ENCODE measurements around the gene MSL1.

The MSL1 gene

DNA sequence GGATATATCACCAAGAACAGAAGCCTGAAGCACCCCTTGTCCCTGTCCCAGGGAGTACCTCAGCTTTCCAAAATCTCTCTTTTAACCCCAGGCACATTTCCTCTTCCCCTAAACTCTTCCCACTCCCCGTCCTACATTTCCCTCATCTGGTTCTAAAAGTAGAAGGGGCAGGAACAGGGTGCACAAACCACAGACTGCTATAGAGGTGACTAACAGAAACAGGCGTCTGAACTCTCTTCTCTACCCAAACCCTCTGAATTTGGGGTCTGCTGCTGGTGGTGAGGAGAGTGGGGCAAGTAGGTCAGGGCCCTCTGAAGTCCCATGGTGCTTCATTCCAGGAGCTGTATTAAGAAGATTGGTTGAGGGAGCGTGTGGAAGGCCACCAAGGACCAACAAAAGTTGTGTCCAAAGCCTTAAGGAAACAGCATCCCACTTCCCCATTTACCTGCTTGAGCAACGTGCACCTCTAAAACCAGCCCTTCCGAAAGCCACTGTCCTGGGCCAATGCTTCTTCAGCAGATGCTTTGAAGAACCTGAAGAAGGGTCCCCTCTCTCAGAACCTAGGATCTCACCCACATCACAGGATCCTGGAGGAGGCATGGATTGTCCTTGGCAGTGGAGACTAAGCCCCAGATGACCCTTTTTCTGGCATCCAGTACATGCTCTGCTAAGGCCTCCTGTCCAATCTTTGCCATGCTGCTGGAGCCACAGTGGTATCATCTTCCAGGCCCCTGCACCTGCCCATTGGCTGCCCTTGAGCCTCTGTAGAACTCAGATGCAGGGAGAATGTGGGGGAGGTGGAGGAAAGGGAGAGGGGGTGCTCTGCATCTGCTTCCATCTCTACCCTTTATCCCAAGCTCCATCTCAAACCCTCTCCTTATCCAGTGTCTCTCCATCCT lies 15.7 kb upstream of the MSL1 start:
- DNase-seq, result no peak

DNA sequence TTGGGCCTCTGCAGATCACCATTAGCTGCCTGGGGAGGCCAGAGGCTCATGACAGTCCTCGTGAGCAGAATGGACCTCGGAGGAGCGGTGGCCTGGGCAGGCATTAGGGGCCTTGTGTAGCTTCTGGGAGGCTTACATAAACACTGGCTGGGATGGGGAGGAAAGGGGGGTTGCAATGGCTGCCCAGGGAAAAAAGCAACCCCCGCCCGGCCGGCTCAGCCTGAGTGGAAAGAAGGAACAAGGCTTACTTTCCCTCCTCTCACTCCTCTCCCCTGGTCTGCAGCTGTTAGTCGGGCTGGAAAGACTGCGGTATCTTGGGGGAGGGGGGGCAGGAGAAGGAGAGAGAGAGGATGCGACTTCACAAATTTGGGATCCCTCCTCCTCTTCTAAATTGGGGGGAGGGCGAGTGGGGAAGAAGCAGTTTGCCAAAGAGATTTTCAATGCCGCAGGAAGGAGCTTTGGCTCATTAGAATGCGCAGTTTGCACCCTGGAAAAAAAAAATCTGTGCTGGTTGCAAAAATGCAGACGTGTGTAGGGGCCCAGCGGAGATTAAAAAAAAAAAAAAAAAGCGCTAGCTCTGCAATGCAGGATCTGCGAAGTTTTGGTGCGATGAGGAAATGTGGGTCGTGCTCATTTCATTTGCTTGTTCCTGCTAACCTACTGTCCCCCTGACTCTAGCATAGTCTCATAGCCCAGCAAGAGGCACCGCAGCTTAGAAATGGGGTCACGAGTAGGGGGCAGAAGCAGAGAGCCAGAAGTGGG lies 14.8 kb upstream of the MSL1 start:
- no peak for DNase-seq

DNA sequence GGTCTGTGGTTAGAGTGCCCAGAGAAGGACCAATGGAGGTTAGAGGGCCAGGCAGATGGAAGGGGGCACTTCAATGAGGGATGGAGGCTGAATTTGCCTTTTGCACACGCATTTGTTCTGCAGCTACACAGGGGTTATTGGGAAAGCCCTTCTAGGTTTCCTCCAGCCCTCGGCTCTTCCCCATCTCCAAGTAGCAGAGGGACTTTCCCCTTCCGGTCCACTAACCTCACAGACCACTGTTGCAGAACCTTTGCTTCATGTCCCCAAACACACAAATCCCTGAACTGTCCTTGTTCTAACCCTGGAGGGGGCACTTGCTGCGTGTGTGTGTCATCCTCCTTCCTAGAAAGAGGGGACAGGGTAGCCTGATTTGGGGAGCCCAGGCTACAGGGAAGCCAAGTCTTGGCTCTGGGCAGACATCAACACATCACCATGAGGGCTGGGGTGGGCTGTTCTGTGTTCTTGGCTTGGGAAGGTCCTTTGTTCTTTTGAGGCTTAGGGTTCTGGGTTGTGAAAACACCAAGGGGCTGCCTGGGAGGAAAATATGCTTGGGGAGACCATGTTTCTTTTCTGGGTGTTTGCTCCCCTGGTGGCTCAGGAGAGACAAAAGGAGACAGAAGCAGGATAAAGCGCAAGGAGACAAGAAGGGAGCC lies 14.1 kb upstream of the MSL1 start:
- DNase-seq, result no peak

DNA sequence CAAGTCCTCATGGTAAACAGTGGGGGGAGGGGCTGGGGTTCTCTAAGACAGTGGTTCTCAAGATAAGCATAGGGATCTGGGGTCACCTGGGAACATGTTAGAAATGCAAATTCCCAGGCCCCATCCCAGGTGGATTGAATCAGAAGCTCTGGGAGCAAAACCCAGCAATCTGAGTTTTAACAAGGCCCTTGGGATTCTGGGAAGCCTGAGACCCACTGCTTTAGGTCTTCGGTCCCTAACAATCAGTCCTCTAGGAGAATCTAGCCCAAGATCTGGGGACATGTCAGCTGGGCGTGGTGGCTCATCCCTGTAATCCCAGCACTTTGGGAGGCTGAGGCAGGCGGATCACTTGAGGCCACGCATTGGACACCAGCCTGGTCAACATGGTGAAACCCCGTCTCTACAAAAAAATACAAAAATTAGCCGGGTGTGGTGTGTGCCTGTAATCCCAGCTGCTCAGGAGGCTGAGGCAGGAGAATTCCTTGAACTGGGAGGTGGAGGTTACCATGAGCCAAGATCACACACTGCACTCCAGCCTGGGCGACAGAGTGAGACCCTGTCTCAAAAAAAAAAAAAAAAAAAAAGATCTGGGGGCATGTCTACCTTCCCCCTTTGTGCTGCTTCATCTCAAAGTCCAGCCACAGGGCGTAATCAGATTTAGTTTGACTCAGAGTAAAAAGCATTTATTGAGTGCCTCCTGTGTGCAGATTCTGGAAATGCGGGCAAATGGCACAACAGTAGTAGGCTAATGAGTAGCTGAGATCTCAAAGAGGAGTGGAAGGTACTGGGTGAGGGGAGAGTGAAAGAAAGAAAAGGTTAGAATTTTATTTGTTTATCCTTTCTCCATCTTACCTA lies 12.6 kb upstream of the MSL1 start:
- no peak for DNase-seq

DNA sequence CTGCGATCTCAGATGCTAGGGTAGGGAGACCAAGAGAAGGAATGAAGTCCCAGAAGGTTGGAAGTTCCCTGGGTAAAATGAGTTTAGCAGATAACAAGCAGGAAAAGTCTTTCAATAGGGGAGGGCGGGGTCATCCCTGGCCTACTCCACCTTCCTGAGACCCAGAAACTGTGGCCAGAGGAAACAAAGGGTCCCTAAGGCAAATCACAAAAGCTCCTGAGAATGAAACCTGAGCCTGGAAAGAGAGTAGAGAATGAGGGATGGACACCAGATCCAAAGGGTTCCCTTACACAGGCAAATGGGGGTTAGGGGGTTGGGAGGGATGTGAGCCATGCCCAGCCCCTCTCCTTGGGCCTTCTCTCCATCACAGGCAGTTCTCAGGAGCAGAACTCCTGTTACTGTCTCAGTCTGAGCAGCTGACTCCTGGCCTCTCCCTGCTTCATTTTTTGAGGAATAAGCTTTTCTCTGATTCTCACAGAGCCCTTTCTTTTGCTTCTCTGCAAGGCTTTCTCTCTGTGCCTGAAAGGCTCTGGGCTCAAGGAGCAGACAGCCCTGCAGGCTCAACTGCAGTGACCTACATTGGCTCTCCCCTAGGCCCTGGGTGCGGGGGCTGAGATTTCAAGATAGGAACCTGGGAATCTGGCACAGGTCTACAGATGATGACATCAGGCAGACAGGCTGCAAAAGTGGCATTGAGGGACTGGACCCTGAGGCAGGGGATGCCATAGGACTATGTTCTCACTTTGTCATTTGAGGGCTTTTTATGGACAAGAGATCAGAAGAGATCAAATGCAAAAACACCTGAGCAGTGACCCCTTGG lies 11.5 kb upstream of the MSL1 start:
- DNase-seq, result no peak

DNA sequence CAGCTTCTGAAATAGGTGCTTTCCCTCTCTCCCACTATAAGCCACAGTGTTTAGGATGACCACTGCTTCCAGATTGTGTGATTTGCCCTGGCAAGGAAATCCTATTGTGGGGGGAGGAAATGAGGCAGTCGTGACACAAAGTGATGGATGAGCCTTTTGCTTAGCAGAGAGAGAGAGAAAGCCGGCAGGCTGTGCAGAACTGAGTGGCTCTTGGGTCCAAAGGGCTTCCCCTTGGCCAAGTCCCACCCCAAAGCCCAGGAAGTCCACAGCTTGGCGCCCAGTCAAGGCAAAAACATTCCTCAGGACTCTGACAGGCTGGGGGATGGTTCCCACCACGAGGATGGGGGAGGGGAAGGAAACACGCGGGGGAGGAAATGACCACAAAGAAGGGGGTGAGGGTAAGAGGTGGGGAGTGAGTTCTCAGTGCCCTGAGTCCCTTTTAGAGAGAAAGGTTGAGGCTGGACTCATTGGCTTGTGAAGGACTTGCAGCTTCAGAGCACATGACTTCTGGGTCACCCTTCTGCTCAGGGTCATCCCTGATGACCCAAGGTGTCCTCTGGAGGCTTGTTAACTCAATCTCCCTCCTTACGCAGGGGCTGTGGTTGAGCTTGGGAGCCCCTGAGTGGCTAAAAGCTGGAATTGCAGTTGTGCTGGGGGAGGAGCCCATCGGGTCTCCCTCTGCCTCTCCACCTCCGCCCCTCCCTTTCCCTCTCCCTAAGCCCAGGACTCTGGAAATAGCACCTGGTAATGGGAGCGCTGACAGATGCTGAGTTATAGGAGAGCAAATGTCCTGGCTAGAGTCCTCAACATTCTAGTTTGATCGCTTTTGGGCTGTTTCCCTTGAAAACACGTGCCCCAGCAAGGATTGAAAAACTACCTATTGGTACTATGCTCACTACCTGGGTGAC lies 10.3 kb upstream of the MSL1 start:
- peak; percentile 84 for DNase-seq

DNA sequence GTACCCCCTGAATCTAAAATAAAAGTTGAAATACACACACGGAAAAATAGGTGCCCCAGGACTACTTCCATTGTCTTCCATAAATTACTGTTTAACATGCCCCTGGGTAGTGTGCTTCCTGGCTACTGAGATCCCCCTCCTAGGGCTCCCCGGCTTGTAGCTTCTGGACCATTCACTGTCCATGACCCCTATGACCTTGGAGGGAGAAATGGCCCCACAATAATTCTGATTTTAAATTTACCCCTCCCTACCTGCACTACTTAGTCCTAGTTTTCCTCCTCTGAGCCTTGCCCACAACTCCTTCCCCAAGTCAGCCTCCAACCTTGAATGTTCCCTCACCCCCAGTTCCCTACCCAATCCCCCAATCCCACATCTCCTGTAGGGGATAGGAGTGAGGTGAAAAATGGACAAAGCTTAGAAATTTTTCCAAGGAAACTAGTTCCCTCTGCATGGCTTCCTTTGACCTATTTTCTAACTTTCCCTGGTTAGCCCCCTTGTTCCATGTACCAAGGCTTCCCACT lies 9.5 kb upstream of the MSL1 start:
- no peak for DNase-seq

DNA sequence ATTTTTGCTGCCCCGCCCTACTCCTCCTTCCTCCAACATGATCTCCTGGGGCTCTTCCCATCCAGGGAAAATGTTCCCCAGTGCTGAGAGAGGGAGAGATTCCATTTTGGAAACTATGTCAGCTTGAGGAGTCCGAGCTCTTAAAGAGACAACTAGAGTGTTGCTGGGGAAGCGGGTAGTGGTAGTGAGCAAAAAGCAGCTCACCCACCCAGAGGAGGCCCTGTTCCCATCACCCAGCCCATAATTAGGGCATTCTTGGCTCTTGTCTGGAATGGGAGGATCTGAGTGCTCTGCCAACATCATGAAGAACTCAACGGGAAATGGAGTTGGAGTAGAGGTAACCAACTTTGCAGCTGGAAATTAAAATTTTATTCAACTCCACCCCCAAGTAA lies 9.1 kb upstream of the MSL1 start:
- no peak for DNase-seq

DNA sequence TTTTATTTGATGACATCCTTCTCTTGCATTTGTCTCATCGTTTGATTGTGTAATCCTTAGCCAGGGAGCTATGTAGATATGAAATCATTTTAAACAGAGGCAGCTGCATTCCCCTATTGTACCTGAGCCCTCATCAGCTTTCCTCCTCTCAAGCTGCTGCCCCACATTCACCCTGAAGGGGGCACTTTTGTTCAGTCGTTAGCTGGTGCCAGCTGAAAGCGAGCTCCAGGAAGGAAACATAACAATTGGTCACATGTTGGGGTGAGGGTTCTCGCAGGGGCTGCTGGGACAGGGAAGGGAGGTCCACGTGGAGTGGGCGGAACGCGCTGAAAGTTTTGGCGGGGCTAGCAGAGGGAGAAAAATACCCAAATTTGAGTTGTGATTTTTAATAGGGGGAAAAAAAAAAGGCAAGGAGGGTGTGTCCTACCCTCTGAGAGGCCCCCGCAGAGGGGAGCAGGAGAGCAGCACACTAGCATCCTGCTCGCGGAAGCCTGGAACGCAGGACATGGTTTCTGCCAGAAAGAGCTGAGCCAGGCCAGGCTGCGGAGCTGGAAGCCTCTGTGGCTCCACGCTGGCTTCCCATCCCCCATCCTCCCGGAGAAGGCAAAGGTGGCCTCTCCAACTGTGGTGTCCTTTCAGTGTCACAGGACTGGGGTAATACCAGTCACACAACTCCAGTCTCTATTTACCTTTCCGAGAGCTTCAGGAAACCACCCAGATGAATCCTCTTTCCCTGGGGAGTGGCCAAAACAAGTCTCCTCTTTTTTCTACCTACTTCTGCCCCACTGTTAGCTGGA lies 8.5 kb upstream of the MSL1 start:
- DNase-seq, result peak; percentile 98

DNA sequence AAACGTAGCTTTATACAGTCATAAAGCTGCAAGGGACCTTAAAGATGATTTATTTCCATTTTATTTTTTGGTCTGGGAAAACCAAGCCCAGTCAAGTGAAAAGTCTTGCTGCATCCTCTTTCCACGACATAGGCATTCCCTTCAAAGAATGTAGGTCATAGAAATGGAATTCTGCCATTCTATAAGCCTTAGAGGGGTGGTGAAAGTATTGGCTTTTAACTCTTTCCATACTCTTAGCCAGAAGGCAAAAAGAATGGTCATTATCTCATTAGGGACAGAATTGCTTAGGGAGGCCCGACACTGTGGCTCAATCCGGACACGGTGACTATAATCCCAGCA lies 7.9 kb upstream of the MSL1 start:
- no peak for DNase-seq

DNA sequence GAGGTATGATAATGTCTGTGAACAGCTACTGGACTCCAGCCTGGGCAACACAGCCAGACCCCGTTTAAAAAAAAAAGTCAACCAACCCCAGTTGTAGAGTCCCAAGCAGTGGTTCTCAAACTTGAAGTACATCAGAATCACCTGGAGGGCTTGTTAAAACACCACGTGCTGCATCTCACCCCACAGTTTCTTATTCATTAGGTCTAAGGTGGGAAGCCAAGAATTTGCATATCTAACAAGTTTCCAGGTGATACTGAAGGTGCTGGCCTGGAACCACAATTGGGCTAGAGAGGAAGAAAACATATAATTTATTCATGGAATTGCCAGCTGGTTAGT lies 6.7 kb upstream of the MSL1 start:
- no peak for DNase-seq

DNA sequence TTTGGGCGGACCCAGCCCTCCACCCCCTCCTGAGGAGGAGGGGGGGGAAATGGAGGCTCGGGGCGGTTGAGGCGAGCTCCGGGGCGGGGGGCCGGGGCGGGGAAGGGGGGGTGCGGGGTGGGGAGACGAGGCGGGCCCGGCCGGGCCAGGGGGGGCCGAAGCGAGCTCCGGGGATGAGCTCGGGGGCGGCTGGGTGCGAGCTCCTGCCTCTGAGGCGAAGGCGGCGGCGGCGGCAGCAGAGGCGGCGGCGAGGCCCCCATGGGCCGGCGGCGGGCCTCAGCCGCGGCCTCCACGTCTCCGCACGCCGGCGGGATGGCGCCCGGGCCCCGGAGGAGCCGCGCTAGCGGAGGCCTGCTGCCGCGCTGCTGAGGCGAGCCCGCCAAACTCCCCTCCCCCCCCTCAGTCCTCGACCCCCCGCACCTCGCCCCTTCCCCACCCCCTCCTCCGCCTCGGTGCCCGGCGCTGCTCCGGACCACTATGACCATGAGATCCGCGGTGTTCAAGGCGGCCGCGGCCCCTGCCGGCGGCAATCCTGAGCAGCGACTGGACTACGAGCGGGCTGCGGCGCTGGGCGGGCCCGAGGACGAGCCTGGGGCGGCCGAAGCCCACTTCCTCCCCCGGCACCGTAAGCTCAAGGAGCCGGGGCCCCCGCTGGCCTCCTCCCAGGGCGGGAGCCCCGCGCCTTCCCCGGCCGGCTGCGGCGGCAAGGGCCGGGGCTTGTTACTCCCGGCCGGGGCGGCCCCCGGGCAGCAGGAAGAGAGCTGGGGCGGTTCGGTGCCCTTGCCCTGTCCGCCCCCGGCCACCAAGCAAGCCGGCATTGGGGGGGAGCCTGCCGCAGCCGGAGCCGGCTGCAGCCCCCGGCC lies 596 bp downstream of the MSL1 start:
- no peak for DNase-seq

DNA sequence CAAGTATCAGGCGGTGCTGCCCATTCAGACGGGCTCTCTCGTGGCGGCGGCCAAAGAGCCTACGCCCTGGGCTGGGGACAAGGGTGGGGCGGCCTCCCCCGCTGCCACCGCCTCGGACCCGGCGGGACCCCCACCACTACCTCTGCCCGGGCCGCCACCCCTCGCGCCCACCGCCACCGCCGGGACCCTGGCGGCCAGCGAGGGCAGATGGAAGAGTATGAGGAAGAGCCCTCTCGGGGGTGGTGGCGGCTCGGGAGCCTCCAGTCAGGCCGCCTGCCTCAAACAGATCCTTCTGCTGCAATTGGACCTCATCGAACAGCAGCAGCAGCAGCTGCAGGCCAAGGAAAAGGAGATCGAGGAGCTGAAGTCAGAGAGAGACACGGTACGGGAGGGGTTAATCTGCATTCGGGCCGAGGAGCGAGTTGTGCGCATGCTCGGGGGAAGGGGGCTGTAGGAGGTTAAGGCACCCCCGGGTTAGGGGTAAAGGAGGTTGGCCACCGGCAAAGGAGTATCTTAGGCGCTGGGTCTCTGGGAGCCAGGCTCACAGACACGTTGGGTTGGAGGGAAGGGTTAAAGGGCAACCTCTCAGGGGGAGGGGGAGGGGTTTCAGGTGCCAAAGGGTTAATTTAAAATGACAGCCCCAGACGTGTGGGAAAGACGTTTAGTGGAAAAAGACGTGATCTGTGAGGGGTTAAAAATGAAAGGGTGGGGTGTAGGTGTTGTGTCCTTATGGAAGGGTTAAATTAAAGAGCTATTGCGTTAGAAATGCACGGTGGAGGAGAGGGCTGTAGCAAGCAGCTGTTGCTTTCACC lies 1.4 kb downstream of the MSL1 start:
- DNase-seq, result peak; percentile 67

DNA sequence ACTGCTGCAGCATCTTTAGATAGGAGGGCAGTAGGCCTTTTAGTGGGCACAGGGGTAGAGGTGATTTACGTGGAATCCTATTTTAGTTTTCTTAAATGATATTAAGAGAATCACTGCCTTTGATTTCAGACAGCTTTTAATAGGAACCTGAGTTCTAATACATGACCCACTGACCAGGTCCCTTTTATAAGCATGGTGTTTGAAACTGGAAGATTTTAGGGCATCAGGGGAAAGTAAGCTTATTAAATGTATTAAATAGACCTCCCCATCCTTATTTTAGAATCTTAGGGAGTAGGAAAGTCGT lies 2.0 kb downstream of the MSL1 start:
- no peak for DNase-seq

DNA sequence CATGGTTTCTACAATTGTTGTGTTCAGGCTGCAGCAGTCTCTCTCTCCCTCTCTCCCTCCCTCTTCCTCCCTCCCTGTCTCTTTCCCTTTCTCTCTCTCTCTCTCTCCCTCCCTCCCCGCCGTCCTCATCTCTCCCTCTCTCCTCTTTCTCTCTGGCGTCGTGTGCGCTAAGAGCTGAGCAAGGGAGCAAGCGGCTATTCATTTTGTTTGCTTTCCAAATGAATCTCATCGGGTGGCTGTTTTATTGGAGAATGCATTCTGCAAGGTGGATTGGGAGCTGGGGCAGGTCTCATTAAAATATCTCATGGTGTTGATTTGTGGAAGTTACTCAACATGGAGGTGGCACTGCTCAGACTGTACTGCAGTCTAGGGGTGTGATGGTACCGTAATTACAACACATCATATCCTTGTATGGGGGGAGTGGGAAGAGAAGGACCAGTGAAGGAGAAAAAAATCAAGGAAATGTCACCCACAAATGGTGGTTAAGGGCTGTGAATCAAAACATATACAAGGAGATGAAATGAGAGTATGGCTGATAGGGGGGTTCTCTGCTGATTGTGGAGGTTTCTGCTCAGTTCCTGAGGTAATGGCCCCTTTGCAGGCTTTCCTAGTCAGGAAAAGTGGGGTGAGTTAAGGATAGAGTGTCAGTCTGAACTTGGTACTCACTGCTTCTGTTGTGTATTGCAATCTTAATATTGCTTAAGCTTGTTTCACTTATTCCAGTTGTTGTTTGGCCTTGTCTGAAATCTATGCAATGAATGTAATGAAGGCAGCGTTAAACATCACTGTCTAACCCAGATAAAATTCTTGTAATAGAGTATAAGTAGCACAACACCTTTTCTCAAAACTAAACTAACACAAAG lies 2.7 kb downstream of the MSL1 start:
- no peak for DNase-seq

DNA sequence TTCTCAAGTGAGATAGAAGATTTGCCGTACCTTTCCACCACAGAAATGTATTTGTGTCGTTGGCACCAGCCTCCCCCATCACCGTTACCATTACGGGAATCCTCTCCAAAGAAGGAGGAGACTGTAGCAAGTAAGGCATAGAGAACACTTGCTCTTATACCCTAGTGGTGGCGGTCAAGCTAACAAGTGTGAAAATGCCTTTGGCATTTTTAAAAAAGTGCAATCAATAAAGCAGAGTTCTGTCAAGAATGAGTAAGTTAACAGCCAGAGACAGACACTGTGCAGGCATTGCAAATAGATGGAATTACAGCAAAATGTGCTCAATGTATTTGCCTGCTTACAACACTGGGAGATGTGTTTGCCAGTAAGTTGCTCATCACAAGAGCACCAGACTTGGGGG lies 7.7 kb downstream of the MSL1 start:
- DNase-seq, result no peak

DNA sequence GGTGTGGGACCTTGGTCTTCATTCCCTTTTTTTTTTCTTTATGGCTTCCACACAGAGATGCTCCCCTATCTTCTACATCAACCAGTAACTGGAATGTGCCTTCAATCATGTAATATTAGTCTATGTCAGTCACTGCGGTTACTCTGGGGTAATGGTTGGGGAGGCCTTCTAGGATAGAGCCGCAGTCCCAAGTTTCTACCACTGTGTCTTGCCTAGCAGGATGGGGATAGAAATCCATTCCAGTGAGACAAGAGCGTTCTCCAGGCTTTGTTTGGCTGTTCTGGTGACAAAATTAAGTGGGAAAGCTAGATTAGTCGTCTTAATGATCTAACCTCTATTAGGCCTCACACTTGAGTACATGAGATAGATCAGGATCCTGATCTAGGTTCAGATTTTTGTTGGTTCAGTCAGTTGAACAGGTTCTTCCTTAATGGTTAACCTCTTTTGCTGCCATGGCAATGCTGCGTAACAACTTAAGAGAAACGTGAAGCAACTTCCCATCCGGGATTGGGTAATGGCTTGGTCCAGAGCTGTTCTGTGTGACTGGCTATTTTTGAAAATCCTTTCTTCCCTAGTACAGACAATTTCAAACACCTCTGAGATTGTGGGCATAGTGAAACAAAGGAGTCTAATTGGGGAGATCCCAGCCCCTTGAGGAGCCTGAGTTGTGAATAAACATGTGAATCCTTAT lies 8.7 kb downstream of the MSL1 start:
- no peak for DNase-seq
